Measurements from ENCODE around the gene MAB21L1.

Gene MAB21L1

DNA sequence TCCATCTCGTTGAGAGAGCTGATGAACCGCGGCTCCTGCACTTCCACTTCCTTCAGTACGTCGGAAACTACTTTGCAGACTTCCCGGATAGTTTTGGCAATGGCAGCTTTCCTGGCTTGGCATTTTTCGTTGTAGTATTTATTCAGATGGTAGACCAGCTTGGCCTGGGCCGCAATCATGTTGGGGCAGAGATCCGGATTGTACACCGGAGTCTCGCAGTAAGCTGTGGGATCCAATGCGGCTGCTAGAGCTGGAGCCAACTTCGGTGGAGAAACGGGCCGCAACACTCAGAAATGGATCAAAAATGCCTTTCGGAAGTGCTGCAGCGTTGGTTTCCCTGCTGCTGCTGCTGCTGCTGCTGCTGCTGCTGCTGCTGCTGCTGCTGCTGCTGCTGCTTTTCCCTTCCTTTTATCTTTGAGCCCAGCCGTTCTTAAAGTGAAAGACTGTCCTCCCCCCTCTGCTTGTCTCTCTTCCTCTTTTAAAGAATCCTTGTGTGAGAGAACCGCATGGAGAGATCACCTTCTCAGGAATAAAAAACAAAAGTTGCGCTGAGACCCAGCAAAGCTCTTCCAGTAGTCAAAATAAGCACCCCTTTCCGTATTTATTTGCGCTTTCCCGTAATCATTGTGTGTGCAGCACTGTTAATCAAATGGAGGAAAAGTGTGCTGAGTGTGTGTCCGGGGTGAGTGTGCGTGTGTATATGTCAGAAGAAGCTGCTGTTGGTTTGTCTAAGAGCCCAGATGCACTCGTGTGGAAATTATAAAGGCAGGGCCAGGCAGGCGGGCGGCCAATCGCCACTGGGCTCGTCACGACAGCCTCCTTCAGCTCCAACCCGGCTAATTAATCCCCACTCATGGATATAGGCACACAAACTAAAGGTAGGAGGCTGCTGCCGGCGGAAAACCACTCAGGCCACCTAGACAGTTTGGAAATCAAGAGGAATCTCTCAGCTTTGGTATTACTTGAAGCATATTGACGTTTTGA, at the start of gene MAB21L1:
Gene MAB21L1 (minus strand): TSS at position 730 of the 984 bp plus-strand sequence. CDS start 551 bp downstream, at position 179.
- CTCF ChIA-PET: no interaction called here
- Mint-ChIP-seq H3K36me3 (peaks cover 2% of the 10 kb centered on the region), H3K4me1 (peaks cover 49% of the 10 kb centered on the region), H3K27ac (peak within 1 kb of the TSS; percentile 68), H3K4me3 (peak within 1 kb of the TSS; percentile 75), H3K9me3 (no peaks in the 10 kb centered on the region), H3K27me3 (peaks cover 64% of the 10 kb centered on the region)
- peak; percentile 42 for DNase-seq

DNA sequence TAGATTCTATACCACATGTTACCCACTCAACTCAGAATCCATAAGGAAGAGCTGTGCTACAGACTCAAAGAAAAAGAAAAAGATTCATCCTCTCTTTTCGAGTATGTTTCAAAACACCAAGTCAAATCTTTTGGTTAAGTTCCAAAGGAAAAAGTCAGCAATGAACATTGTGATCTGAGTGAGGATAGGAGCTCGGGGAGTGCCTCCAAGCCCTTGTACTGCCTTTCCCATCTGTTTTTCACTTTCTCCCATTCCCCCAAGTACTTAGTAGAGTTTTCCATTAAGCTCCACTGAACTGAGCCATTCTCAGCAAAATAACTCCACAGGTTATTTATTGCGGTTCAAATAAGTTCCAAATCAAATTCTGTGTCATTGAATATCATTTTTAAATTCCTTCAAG, 47.7 kb upstream of the MAB21L1 start:
- no peak for DNase-seq
- H3K4me1 Mint-ChIP-seq: no peaks in the 10 kb centered on the region
- H3K36me3 Mint-ChIP-seq: no peaks in the 10 kb centered on the region
- no peak overlapping the region for H3K27ac Mint-ChIP-seq
- CTCF ChIA-PET: no interaction called here
- no peaks in the 10 kb centered on the region for H3K9me3 Mint-ChIP-seq
- H3K27me3 Mint-ChIP-seq: no peaks in the 10 kb centered on the region
- no peak overlapping the region for H3K4me3 Mint-ChIP-seq

DNA sequence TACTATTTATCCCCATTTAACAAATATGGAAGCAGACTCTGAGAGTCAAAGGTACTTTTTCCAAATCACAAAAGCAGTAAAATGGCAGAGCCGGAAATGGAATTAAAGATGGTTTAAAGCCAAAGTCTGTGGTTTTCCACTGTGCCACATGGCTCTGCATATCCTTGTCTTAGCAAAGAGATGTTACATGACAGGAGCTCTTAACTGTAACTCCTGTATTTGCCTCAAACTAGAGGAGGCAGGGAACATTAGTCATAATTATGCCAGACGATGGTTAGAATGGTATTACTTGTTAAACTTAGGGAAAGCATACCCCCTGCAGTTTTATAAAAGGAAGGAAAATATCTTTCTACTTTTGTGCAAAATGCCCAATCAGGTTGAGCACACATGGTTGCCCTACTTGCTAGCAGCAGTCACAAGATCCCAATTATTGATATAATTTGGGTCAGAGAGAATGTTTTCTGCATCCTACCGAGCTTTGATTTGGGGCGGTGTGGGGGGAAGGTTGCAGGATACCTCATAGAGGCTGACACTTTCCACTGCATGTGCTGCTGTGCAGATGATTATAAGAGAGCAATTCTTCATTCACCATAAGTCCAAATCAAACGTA, 42.0 kb upstream of the MAB21L1 start:
- CTCF ChIA-PET: no interaction called here
- DNase-seq: no peak
- H3K27me3 Mint-ChIP-seq: no peaks in the 10 kb centered on the region
- no peaks in the 10 kb centered on the region for H3K36me3 Mint-ChIP-seq
- H3K4me3 Mint-ChIP-seq: no peak overlapping the region
- no peaks in the 10 kb centered on the region for H3K9me3 Mint-ChIP-seq
- no peak overlapping the region for H3K27ac Mint-ChIP-seq
- H3K4me1 Mint-ChIP-seq: no peaks in the 10 kb centered on the region

DNA sequence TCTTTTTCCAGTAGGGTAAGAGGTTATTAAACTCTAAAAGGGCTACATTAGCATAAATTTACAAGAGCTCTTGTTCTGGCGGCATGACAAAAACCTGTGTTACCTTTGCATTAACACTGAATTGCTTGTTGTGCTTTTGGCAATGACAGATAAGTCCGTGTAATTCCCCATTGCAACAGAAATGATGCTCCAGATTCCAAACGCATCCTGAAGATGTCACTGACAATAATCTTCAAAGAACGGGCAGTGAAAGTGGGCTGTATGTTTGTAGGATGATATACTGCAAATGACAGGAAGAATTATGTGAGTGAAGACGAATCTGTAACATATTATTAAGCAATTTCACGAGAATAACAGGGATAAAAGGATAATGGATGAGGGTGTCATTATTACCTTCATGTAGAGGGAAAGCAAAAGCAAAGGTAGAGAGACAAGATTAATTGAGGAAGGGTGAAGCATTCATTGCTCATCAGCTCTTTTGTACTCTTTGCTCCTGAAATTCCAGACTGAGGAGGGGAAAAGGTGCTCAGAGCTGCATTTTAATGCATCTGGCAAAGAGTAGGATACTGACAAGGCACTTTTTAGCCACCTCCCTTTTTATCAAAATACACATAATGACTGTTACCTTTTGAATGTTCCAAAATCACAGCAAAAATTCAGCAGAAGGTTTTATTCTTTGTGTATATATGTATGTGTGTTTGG, 38.5 kb upstream of the MAB21L1 start:
- no peak overlapping the region for H3K4me3 Mint-ChIP-seq
- no peaks in the 10 kb centered on the region for H3K36me3 Mint-ChIP-seq
- no peak for DNase-seq
- H3K4me1 Mint-ChIP-seq: no peaks in the 10 kb centered on the region
- CTCF ChIA-PET: no interaction called here
- H3K27me3 Mint-ChIP-seq: no peaks in the 10 kb centered on the region
- H3K27ac Mint-ChIP-seq: no peak overlapping the region
- H3K9me3 Mint-ChIP-seq: no peaks in the 10 kb centered on the region

DNA sequence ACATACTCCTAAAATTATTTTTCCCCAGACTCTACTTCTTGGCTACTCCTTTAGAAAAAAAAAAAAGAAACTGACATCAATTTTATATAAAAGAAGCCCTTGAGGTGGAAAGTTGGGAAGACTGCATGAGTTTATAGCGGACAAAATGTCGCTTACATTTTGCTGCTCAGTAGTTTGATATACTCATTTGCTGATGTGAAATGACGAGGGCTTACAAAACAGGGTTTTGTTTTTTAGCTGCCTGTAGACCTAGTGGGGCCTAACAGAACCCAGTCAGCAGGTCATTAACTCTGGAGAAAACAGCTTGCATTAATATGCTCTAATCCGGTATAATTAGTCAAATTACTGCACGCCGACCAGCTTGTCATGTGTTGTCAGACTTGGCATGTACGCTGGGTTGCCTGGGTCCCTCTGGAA, 37.6 kb upstream of the MAB21L1 start:
- no peak for DNase-seq
- no peaks in the 10 kb centered on the region for H3K27me3 Mint-ChIP-seq
- CTCF ChIA-PET: no interaction called here
- no peaks in the 10 kb centered on the region for H3K36me3 Mint-ChIP-seq
- H3K4me1 Mint-ChIP-seq: no peaks in the 10 kb centered on the region
- H3K27ac Mint-ChIP-seq: no peak overlapping the region
- H3K4me3 Mint-ChIP-seq: no peak overlapping the region
- no peaks in the 10 kb centered on the region for H3K9me3 Mint-ChIP-seq

DNA sequence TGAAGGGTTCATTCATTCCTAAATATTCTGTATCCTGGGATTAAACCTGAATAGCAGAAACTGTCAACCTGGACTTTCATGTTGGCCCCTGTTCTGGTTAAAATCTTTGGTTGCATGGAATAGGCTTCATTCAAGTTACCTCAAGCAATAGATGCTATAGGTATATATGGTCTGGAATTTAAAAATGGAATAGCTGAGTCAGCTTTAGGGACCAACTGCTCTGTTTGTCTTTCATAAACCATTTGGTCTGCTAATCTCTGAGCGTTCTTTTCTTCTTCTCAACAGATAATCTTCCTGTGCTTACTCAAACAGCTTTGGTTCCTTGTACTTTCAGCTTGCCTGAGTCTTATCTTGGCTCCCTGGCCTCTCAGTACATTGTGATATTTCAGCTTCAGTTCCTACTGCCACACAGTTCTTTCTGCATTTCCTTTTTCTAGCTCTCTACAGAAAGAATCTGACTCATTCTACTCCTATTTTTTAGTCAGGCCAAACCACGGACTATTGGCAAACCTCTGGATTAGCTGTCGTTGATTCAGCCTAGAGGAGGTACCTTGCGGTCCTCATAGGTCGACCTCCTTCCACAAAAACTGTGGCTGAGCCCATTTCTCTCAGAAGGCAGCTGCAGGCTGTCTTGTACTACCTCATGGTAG, 35.9 kb upstream of the MAB21L1 start:
- H3K9me3 Mint-ChIP-seq: no peaks in the 10 kb centered on the region
- CTCF ChIA-PET: no interaction called here
- no peaks in the 10 kb centered on the region for H3K36me3 Mint-ChIP-seq
- no peak overlapping the region for H3K27ac Mint-ChIP-seq
- no peak overlapping the region for H3K4me3 Mint-ChIP-seq
- no peaks in the 10 kb centered on the region for H3K4me1 Mint-ChIP-seq
- no peaks in the 10 kb centered on the region for H3K27me3 Mint-ChIP-seq
- DNase-seq: no peak

DNA sequence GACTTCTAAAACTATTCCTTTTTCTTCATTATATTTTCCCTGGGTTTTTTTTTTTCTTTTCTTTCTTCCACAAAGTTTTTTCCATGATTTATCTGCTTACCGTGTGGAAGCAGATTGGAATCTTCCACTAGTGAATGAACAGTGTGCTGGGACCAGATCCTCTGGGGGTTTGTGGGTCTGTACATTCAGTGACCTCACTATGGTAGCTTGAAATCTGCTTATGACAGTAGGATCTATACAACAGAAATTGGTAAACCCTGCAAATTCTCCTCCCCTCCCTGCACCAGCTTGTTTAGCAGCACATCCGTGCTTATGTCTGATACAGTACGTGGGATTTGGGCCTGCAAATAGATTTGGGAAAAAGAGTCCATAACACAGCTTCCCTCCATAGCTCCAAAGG, 26.0 kb upstream of the MAB21L1 start:
- no peaks in the 10 kb centered on the region for H3K9me3 Mint-ChIP-seq

DNA sequence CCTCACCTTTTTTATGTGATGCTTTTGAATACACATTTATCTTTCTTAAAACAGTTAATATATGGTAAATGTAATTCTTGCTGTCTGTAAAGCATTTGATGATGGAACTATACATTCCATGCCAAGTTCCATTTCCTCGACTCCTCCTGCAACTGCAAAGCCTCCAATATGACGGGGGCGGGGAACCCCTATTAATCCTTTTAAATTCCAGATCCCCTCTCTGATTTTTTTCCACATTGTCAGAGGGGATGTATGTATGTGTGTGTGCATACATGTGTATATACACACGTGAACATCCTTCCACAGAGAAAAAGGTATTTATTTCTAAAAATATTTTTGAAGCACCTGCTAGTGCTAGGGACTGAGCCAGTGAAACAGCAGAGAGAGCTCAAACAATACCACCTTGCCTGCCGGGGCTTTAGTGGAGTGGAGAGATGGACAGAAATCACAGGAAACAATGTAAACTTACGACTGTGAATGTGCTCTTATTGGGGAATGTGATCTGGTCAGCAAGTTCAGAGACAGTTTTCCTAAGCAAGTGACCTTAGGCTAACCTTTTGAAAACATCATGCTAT, 25.3 kb upstream of the MAB21L1 start:
- CTCF ChIA-PET: interaction anchor here (0.6 kb wide), 1 partner anchor 14 kb away, joined by 3 read pairs; no protein-coding TSS in a partner anchor
- Mint-ChIP-seq H3K27me3 (no peaks in the 10 kb centered on the region), H3K27ac (no peak overlapping the region), H3K4me1 (no peaks in the 10 kb centered on the region), H3K4me3 (no peak overlapping the region), H3K9me3 (no peaks in the 10 kb centered on the region), H3K36me3 (no peaks in the 10 kb centered on the region)
- DNase-seq: no peak

More for the DNA sequence above, 26.0 kb upstream of the MAB21L1 start:
- no peak for DNase-seq
- H3K36me3 Mint-ChIP-seq: no peaks in the 10 kb centered on the region
- no peak overlapping the region for H3K4me3 Mint-ChIP-seq
- H3K27me3 Mint-ChIP-seq: no peaks in the 10 kb centered on the region
- H3K4me1 Mint-ChIP-seq: no peaks in the 10 kb centered on the region
- H3K27ac Mint-ChIP-seq: no peak overlapping the region
- CTCF ChIA-PET: no interaction called here

DNA sequence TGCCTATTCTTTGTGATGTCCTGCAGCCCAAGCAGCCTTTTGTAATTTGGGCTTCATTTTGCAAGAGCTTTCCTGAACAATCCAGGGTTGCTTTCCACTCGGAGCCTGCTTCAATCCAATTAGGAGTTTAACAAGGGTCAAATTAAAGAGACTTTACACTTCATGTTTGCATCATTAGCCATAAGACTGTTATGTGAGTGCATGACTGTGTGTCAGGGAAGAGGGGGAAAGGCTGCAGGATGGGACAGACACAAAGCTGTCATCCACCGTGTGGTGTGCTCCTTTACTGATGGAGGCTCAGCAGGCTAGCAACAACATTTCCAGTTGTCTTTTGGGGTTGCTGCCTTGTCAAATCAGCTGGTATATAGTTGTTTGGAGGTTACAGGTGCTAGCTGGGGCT, 23.7 kb upstream of the MAB21L1 start:
- no peak overlapping the region for H3K4me3 Mint-ChIP-seq
- H3K27me3 Mint-ChIP-seq: no peaks in the 10 kb centered on the region
- CTCF ChIA-PET: no interaction called here
- H3K27ac Mint-ChIP-seq: no peak overlapping the region
- H3K9me3 Mint-ChIP-seq: no peaks in the 10 kb centered on the region
- no peaks in the 10 kb centered on the region for H3K36me3 Mint-ChIP-seq
- no peak for DNase-seq
- no peaks in the 10 kb centered on the region for H3K4me1 Mint-ChIP-seq

DNA sequence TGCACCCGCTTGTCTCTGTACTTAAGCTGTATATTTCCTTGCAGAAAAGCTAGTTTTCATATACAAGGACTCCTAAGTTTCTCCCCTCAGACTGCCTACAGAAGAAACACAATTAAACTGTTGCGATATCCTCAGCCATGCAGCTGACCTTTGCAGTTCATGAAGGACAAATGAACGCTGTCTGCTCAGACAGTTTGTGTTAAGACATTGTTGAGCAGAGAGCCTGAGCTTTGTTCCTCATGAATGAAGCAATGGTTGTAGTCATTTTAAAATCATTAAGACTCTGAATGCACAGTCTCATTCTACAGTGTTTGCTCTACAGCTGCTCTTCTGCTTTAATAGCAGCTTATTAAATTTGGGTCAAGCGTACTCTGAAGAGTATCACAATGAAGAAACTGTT, 23.2 kb upstream of the MAB21L1 start:
- H3K9me3 Mint-ChIP-seq: no peaks in the 10 kb centered on the region
- CTCF ChIA-PET: no interaction called here
- no peaks in the 10 kb centered on the region for H3K4me1 Mint-ChIP-seq
- H3K36me3 Mint-ChIP-seq: no peaks in the 10 kb centered on the region
- H3K27me3 Mint-ChIP-seq: no peaks in the 10 kb centered on the region
- no peak overlapping the region for H3K4me3 Mint-ChIP-seq
- no peak for DNase-seq
- no peak overlapping the region for H3K27ac Mint-ChIP-seq

DNA sequence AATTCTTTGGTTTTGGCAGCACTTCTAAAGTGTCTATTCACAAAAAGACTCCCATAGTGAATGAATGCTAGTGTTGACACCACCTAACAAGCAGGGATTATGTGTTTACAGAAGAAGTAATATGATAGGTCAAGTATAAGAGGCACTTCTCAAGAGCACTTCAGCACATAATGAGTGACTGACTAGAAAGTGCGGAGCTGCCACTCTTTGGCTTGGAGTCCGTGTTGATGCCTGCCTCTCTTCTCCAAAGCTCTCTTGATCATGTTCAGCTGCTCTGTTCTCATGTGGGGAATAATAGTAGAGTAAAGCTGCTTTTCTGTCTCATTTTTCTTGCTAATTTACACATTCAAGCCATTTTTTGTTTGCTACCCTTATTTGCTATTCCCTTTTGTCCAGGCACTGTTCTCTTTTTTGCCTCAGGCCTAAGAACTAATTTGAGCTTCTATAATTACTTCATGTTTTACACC, 22.7 kb upstream of the MAB21L1 start:
- Mint-ChIP-seq H3K27me3 (no peaks in the 10 kb centered on the region), H3K27ac (no peak overlapping the region), H3K4me3 (no peak overlapping the region), H3K4me1 (no peaks in the 10 kb centered on the region), H3K36me3 (no peaks in the 10 kb centered on the region), H3K9me3 (no peaks in the 10 kb centered on the region)
- CTCF ChIA-PET: no interaction called here
- no peak for DNase-seq

DNA sequence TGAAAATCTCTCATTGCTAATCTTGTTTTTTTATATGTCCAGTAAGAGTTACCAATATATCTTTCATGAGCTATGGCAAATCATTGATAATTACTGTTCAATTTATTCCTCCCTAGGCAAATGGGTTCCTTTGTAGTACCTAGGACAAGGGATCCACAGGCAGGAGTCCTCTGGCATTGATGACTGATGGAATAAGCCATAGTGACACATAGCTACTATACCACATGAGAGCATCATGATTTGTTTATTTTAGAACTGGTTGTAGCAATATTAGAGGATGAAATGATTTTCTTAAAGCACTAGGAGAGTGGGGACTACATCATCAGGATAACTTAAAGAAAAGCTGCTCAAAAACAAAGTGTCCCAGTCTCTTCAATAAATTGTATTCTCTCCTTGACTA, 21.7 kb upstream of the MAB21L1 start:
- Mint-ChIP-seq H3K27ac (no peak overlapping the region), H3K36me3 (no peaks in the 10 kb centered on the region), H3K4me1 (no peaks in the 10 kb centered on the region), H3K27me3 (no peaks in the 10 kb centered on the region), H3K4me3 (no peak overlapping the region), H3K9me3 (no peaks in the 10 kb centered on the region)
- no peak for DNase-seq
- CTCF ChIA-PET: no interaction called here

DNA sequence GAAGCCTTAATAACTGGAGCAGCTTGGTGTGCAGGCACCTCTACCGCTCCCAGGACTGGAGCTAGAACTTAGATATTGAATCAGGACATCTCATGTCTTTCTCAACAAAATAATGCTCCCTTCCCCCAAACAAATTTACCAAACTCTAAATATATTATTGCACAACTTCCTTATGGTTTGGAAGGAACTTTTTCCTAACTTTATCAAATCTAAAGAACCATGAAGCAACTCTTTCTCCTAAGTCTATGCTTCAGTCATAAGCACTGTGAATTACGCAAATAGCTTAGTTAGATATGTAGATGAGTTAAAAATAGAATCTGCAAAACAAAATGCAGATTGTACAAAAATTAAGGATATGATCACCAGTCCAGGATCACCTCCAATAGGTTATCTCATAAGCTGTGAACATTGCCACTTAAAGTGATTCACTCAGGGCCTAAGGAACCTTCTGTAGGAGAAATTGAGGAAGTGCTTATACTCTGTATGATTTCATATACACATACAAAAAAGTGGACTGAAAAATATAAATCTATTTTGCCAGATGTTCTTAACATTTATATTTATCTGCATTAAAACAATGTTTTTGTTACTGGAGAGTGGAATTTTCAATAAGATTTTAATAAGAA, 20.4 kb upstream of the MAB21L1 start:
- no peaks in the 10 kb centered on the region for H3K36me3 Mint-ChIP-seq
- H3K27me3 Mint-ChIP-seq: no peaks in the 10 kb centered on the region
- H3K4me1 Mint-ChIP-seq: no peaks in the 10 kb centered on the region
- DNase-seq: no peak
- H3K27ac Mint-ChIP-seq: no peak overlapping the region
- CTCF ChIA-PET: no interaction called here
- no peaks in the 10 kb centered on the region for H3K9me3 Mint-ChIP-seq
- no peak overlapping the region for H3K4me3 Mint-ChIP-seq

Measured in activated naive CD4-positive, alpha-beta T cell treated with anti-CD3 and anti-CD28 coated beads, Interleukin-2, amount 10 ng/mL, durations not matched to agents 7 days and 5 days (primary cell).